PFSK-1 (cell line): ENCODE measurements around the gene MSL1.

ENCODE experiments used
- FOXP2 ChIP-seq: optimal IDR thresholded peaks from 2 replicates; pipeline ENCODE3; 2011; ENCODE audit warnings: borderline replicate concordance, control low read depth, inconsistent platforms; ENCODE audit not compliant: insufficient read depth; ENCODE audit errors: extremely low read length, extremely low read depth
- POLR2AphosphoS5 ChIP-seq: IDR thresholded peaks from 2 replicates; pipeline ENCODE4 v1.6.1; 2012; ENCODE audit warnings: low read depth, mild to moderate bottlenecking, control low read depth, low read length, moderate library complexity
- SIN3A ChIP-seq: IDR thresholded peaks from 2 replicates; pipeline ENCODE4 v1.6.1; 2012; ENCODE audit warnings: mild to moderate bottlenecking, low read length, moderate library complexity, borderline replicate concordance; ENCODE audit not compliant: insufficient read depth
- TAF1 ChIP-seq: IDR thresholded peaks from 2 replicates; pipeline ENCODE4 v1.6.1; 2012; ENCODE audit warnings: low read length, control low read depth, borderline replicate concordance; ENCODE audit not compliant: insufficient read depth
- TF ChIP-seq, protein P1 (sequence below), 2 experiments: IDR thresholded peaks; 2 replicates each; pipeline versions ENCODE4 v1.6.1 to v1.8.0; 2011 to 2012; ENCODE audit warnings: low read depth in 2 of 2, low read length in 2 of 2, control low read depth in 1 of 2, inconsistent platforms in 1 of 2, mild to moderate bottlenecking in 1 of 2, moderate library complexity in 1 of 2; ENCODE audit not compliant: insufficient read depth in 1 of 2

Gene MSL1

DNA sequence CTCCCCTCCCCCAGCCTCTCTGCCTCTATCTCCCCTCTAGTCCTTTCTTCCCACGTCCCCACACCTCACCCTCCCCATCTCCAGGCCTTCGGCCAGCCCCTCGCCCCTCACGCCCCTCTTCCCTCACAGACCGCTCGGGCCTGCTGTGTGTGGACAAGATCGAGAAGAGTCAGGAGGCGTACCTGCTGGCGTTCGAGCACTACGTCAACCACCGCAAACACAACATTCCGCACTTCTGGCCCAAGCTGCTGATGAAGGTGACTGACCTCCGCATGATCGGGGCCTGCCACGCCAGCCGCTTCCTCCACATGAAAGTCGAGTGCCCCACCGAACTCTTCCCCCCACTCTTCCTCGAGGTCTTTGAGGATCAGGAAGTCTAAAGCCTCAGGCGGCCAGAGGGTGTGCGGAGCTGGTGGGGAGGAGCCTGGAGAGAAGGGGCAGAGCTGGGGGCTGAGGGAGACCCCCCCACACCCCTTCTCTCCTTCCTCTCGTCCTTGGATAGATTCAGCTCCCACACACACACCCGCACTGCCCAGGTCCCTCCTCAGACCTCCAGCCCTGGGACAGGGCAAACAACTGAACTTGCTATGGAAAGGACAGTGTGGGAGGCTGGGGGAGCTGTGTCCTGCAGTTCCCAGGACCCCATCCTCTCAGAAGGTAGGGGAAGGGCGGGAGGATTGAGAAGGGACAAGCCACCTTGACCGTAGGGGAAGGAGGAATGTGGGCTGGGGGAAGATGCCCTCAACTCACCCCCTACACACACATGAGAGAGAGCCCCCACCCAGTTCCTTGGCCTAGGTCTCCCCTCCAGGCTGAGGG is 32.5 kb upstream of the MSL1 start:
- TF ChIP-seq POLR2AphosphoS5, result no peak
- TF ChIP-seq SIN3A, result no peak
- no peak for TF ChIP-seq TAF1
- no peak for TF ChIP-seq FOXP2
- TF ChIP-seq, protein P1, sequence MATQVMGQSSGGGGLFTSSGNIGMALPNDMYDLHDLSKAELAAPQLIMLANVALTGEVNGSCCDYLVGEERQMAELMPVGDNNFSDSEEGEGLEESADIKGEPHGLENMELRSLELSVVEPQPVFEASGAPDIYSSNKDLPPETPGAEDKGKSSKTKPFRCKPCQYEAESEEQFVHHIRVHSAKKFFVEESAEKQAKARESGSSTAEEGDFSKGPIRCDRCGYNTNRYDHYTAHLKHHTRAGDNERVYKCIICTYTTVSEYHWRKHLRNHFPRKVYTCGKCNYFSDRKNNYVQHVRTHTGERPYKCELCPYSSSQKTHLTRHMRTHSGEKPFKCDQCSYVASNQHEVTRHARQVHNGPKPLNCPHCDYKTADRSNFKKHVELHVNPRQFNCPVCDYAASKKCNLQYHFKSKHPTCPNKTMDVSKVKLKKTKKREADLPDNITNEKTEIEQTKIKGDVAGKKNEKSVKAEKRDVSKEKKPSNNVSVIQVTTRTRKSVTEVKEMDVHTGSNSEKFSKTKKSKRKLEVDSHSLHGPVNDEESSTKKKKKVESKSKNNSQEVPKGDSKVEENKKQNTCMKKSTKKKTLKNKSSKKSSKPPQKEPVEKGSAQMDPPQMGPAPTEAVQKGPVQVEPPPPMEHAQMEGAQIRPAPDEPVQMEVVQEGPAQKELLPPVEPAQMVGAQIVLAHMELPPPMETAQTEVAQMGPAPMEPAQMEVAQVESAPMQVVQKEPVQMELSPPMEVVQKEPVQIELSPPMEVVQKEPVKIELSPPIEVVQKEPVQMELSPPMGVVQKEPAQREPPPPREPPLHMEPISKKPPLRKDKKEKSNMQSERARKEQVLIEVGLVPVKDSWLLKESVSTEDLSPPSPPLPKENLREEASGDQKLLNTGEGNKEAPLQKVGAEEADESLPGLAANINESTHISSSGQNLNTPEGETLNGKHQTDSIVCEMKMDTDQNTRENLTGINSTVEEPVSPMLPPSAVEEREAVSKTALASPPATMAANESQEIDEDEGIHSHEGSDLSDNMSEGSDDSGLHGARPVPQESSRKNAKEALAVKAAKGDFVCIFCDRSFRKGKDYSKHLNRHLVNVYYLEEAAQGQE (IDR thresholded peaks at IDR 0.05; ENCODE audit: insufficient read depth in 1 of 2, low read depth in 2 of 2, low read length in 2 of 2), result no peak

DNA sequence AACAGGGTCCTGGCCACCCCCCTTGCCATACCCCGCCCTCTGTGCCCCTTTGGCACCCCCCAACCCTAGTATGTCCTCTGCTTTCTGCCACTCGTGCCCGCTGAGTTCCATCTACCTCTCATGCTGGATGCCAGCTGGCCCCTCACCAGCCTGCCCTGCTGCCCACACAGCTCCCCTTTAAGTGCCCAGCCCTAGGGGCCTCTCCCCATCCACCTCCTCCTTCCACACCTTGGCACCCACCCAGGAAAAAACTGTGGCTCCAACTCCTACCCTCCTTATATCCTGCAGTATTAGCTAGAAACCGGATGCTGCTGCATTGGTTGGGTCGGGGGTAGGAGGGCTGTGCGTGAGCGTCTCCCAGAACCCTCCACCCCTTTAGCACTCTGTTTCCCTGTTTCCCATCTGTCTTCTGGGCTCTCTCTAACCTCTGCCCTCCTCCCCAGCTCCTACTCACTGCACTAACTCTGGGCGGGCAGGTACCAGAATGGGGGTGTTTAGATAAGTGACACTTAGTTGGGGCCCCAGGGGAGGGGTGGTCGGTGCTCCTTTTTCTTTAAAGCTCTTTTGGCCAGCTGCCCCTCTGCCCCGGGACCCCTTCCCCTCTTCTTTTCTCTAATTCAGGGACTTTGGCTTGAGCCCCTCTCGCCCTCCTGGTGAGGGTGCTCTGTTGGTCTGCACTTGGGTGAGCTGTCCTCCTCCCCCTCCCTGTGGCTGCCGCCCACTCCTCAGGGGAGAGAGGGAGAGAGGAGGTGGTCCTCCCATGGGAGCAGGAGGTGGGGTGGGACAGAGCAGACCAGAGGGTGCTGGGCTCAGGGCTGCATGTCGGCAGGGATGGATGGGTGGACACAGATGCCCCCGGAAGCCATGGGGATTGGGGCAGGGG is 31.3 kb upstream of the MSL1 start:
- TF ChIP-seq SIN3A (no peak), POLR2AphosphoS5 (no peak), TAF1 (no peak), FOXP2 (no peak)
- TF ChIP-seq, protein P1 (IDR thresholded peaks at IDR 0.05; ENCODE audit: insufficient read depth in 1 of 2, low read depth in 2 of 2, low read length in 2 of 2), result no peak

- TF ChIP-seq, protein P1 (IDR thresholded peaks at IDR 0.05; ENCODE audit: insufficient read depth in 1 of 2, low read depth in 2 of 2, low read length in 2 of 2), result no peak
- TF ChIP-seq TAF1, result no peak
- TF ChIP-seq SIN3A, result no peak
- no peak for TF ChIP-seq FOXP2
- TF ChIP-seq POLR2AphosphoS5, result no peak
Measured at GRCh38 chr17:40091691-40092397, 29.9 kb upstream of the MSL1 start.

GRCh38 chr17:40092581-40092980 is 29.2 kb upstream of the MSL1 start:
- TF ChIP-seq SIN3A (no peak), POLR2AphosphoS5 (no peak), TAF1 (no peak), FOXP2 (no peak)
- TF ChIP-seq, protein P1 (IDR thresholded peaks at IDR 0.05; ENCODE audit: insufficient read depth in 1 of 2, low read depth in 2 of 2, low read length in 2 of 2), result no peak
